Measurements from ENCODE around the gene SMAGP.

- no peak for TF ChIP-seq CREB1 (CRISPR knock-in tag; IDR thresholded peaks at IDR 0.05)
- no peak for TF ChIP-seq ZBTB21 (CRISPR knock-in tag; IDR thresholded peaks at IDR 0.05; ENCODE audit: borderline replicate concordance)
- no peak for TF ChIP-seq CTCF (IDR thresholded peaks at IDR 0.05)
- TF ChIP-seq, protein P1, sequence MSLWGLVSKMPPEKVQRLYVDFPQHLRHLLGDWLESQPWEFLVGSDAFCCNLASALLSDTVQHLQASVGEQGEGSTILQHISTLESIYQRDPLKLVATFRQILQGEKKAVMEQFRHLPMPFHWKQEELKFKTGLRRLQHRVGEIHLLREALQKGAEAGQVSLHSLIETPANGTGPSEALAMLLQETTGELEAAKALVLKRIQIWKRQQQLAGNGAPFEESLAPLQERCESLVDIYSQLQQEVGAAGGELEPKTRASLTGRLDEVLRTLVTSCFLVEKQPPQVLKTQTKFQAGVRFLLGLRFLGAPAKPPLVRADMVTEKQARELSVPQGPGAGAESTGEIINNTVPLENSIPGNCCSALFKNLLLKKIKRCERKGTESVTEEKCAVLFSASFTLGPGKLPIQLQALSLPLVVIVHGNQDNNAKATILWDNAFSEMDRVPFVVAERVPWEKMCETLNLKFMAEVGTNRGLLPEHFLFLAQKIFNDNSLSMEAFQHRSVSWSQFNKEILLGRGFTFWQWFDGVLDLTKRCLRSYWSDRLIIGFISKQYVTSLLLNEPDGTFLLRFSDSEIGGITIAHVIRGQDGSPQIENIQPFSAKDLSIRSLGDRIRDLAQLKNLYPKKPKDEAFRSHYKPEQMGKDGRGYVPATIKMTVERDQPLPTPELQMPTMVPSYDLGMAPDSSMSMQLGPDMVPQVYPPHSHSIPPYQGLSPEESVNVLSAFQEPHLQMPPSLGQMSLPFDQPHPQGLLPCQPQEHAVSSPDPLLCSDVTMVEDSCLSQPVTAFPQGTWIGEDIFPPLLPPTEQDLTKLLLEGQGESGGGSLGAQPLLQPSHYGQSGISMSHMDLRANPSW (CRISPR knock-in tag; conservative IDR thresholded peaks at IDR 0.05; ENCODE audit: low read depth): no peak
- TF ChIP-seq SP1 (CRISPR knock-in tag; conservative IDR thresholded peaks at IDR 0.05): no peak
These were observed 15.6 kb upstream of the SMAGP start for GRCh38 chr12:51285843-51286242.
